ENCODE data around the gene IL15. TPM values are rescaled to one million over a fixed set of nuclear protein-coding genes. Genes with fewer than 3 reads are reported as not detected.
"Not testable (repeated sequence)": the region's sequence is repeated elsewhere in the genome, so short reads cannot be mapped to it uniquely, and the experiment has no call there.

The IL15 gene
- total RNA-seq, result 0.80 to 1.1 TPM (median 0.82 TPM) in 3 replicates

DNA sequence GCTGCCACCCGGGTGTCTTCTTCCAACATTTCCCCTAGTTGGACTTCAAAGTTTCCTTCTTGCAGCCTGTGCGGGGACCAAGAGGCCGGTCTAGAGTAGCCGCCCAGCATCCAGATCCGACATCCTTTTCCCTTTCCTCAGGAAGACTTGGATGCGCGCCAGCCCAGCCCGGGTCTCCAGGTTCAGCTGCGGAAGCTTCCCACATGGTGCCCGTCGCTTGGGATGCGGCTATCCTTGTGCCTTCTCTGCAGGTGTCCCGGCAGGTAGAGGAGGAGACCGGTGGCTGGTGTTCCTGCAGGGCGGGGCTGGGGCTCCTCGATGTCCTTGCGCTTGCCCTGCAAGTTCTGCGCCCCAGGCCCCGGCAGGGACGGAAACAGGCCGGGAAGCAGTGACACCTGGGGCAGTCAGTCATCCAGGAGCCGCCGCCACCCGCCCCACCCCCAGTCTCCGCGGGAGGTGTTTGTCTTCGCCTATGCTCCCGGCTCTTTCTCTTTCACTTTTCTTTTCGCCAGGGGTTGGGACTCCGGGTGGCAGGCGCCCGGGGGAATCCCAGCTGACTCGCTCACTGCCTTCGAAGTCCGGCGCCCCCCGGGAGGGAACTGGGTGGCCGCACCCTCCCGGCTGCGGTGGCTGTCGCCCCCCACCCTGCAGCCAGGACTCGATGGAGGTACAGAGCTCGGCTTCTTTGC, at the start of gene IL15:
TSS of gene IL15 (plus strand) at position 502 of the 689 bp plus-strand sequence. CDS start 82,882 bp downstream, outside the sequence.
- Mint-ChIP-seq H3K9me3 (peaks cover 1% of the 10 kb centered on the region), H3K4me1 (peaks cover 5% of the 10 kb centered on the region), H3K4me3 (peak within 1 kb of the TSS; percentile 93), H3K27ac (peak within 1 kb of the TSS; percentile 77), H3K36me3 (no peaks in the 10 kb centered on the region), H3K27me3 (ENCODE audit: low read depth) (peaks cover 56% of the 10 kb centered on the region)
- no peak for TF ChIP-seq CTCF (IDR thresholded peaks at IDR 0.05; ENCODE audit: unreplicated experiment)
- DNase-seq (ENCODE audit: low spot score in 2 of 2, unreplicated experiment in 2 of 2), result peak; percentile 33 to 61

DNA sequence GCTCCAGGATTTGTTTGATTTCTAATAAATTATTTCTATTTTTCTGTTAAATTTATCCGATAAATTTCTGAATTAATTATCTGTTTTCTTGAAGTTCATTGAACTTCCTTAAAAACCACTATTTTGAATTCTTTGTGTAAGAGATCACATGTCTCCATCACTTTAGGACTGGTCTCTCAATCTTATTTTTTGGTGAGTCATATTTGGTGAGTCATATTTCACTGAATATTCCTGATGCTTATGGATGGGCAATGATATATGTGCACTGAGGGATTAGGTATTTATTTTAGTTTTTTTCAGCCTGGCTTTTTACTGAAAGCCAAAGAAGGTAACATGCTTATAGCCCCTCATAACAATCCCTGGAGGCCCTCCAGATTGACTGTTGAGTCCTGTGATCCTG, 48.5 kb upstream of the IL15 start:
- Mint-ChIP-seq H3K27ac (no peak overlapping the region), H3K4me3 (no peak overlapping the region), H3K36me3 (no peaks in the 10 kb centered on the region), H3K9me3 (peaks cover 59% of the 10 kb centered on the region), H3K27me3 (ENCODE audit: low read depth) (no peaks in the 10 kb centered on the region), H3K4me1 (no peaks in the 10 kb centered on the region)
- no peak for DNase-seq (ENCODE audit: low spot score in 2 of 2, unreplicated experiment in 2 of 2)
- no peak for TF ChIP-seq CTCF (IDR thresholded peaks at IDR 0.05; ENCODE audit: unreplicated experiment)

- no peaks in the 10 kb centered on the region for H3K27me3 Mint-ChIP-seq (ENCODE audit: low read depth)
- peaks cover 14% of the 10 kb centered on the region for H3K9me3 Mint-ChIP-seq
- no peaks in the 10 kb centered on the region for H3K36me3 Mint-ChIP-seq
- H3K27ac Mint-ChIP-seq, result no peak overlapping the region
- no peak for TF ChIP-seq CTCF (IDR thresholded peaks at IDR 0.05; ENCODE audit: unreplicated experiment)
- no peak for DNase-seq (ENCODE audit: low spot score in 2 of 2, unreplicated experiment in 2 of 2)
- H3K4me3 Mint-ChIP-seq, result no peak overlapping the region
- H3K4me1 Mint-ChIP-seq, result no peaks in the 10 kb centered on the region
Measured at GRCh38 chr4:141595531-141595930, 40.9 kb upstream of the IL15 start.

GRCh38 chr4:141599853-141600252, 36.5 kb upstream of the IL15 start:
- no peak overlapping the region for H3K4me3 Mint-ChIP-seq
- no peak overlapping the region for H3K27ac Mint-ChIP-seq
- peaks cover 13% of the 10 kb centered on the region for H3K9me3 Mint-ChIP-seq
- no peaks in the 10 kb centered on the region for H3K36me3 Mint-ChIP-seq
- no peak for DNase-seq (ENCODE audit: low spot score in 2 of 2, unreplicated experiment in 2 of 2)
- no peak for TF ChIP-seq CTCF (IDR thresholded peaks at IDR 0.05; ENCODE audit: unreplicated experiment)
- no peaks in the 10 kb centered on the region for H3K27me3 Mint-ChIP-seq (ENCODE audit: low read depth)
- H3K4me1 Mint-ChIP-seq, result no peaks in the 10 kb centered on the region

DNA sequence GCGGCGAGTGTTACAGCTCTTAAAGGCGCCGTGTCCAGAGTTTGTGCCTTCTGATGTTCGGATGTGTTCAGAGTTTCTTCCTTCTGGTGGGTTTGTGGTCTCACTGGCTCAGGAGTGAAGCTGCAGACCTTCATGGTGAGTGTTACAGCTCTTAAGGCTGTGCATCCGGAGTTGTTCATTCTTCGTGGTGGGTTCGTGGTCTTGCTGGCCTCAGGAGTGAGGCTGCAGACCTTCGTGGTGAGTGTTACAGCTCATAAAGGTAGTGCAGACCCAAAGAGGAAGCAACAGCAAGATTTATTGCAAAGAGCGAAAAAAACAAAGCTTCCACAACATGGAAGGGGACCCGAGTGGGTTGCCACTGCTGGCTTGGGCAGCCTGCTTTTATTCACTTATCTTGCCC, 31.7 kb upstream of the IL15 start:
- not testable (repeated sequence) for H3K27me3 Mint-ChIP-seq (ENCODE audit: low read depth); H3K4me1 Mint-ChIP-seq; H3K27ac Mint-ChIP-seq; DNase-seq (ENCODE audit: low spot score in 2 of 2, unreplicated experiment in 2 of 2); H3K4me3 Mint-ChIP-seq; H3K36me3 Mint-ChIP-seq
- peaks cover 13% of the 10 kb centered on the region for H3K9me3 Mint-ChIP-seq

DNA sequence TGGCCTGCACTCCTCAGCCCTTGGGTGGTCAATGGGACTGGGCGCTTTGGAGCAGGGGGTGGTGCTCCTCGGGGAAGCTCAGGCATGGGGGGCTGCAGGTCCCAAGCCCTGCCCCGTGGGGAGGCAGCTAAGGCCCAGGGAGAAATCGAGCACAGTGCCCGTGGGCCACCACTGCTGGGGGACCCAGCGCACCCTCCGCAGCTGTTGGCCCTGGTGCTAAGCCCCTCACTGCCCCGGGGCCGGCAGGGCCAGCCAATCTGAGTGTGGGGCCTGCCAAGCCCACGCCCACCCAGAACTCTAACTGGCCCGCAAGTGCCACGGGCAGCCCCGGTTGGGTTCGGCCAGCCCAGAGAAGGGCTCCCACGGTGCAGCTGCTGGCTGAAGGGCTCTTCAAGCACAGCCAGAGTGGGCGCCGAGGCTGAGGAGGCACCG, 30.9 kb upstream of the IL15 start:
- Mint-ChIP-seq H3K4me1 (no peaks in the 10 kb centered on the region), H3K27me3 (ENCODE audit: low read depth) (peaks cover 9% of the 10 kb centered on the region), H3K36me3 (no peaks in the 10 kb centered on the region), H3K4me3 (no peak overlapping the region), H3K27ac (no peak overlapping the region), H3K9me3 (peaks cover 13% of the 10 kb centered on the region)
- no peak for TF ChIP-seq CTCF (IDR thresholded peaks at IDR 0.05; ENCODE audit: unreplicated experiment)
- DNase-seq (ENCODE audit: low spot score in 2 of 2, unreplicated experiment in 2 of 2), result no peak
